K562 (cell line): ENCODE measurements around the gene MKNK1. TPM values are rescaled to one million over a fixed set of nuclear protein-coding genes. Genes with fewer than 3 reads are reported as not detected.

Source experiments
- ATAC-seq: fragments of 200-7000 bp; cut with Tn5 transposase; 3 replicates; pipeline ENCODE4 v1.9.1; 2020; ENCODE audit warnings: moderate library complexity
- BruUV-seq: library from RNA; stranded (reverse); fragments of 400-500 nt; replicated peaks from 2 replicates; lab custom pipeline; 2021; lab: Mats Ljungman, UMichigan
- CTCF ChIA-PET: fragments of 300-600 bp; formaldehyde crosslinking; extraction: SDS; loops from one replicate; lab custom pipeline; 2021; ENCODE audit warnings: low intra/inter-chr PET ratio; lab: Yijun Ruan, JAX
- POLR2A ChIA-PET: fragments of 300-600, 350-650 bp; sonication (Branson Sonifier 250); formaldehyde crosslinking; extraction: SDS; loops from one replicate; lab custom pipeline; 2021; ENCODE audit warnings: antibody characterized with exemption, inconsistent platforms; lab: Yijun Ruan, JAX
- DNase-seq, 4 experiments: peaks; one replicate each; pipeline versions ENCODE4 v3.0.0 to v3.0.0-alpha.2; 2011 to 2018; ENCODE audit warnings: low spot score in 3 of 4, mixed read lengths in 3 of 4; ENCODE audit errors: extremely low read depth in 1 of 4
- FAIRE-seq: peaks from 2 replicates; lab custom pipeline; 2011; peaks lifted over from hg19 to GRCh38; lab: Jason Lieb, UNC
- H2AFZ ChIP-seq: 2 replicates; pipeline ENCODE4 v1.6.0; 2011; ENCODE audit warnings: low read depth, low read length, control low read depth, inconsistent platforms
- H3K27ac ChIP-seq: fragments of 200-600 bp; 3 replicates; pipeline ENCODE4 v1.8.0; 2011; ENCODE audit warnings: low read depth, mild to moderate bottlenecking, control low read depth, inconsistent platforms, low read length, moderate library complexity, mixed read lengths; ENCODE audit errors: extremely low read depth
- H3K27me3 ChIP-seq, 2 experiments: fragments of 300-600 bp in 1 of 2; 2 replicates in 1 of 2; 3 replicates in 1 of 2; pipeline versions ENCODE4 v1.6.0 to v1.8.0; 2011; ENCODE audit warnings: inconsistent platforms in 2 of 2, low read length in 2 of 2, mild to moderate bottlenecking in 1 of 2, mixed read lengths in 1 of 2, moderate library complexity in 1 of 2; ENCODE audit not compliant: control insufficient read depth in 2 of 2, insufficient read depth in 2 of 2
- H3K36me3 ChIP-seq: fragments of 300-600 bp; 3 replicates; pipeline ENCODE4 v1.8.0; 2011; ENCODE audit warnings: mild to moderate bottlenecking, low read length, inconsistent platforms; ENCODE audit not compliant: control insufficient read depth, insufficient read depth
- H3K4me1 ChIP-seq, 2 experiments: fragments of 200-600 bp in 1 of 2; replicated peaks in 1 of 2; 2 replicates in 1 of 2; 3 replicates in 1 of 2; pipeline versions ENCODE4 v1.5.1 to v1.8.0; 2011; ENCODE audit warnings: inconsistent platforms in 2 of 2, low read length in 2 of 2, mild to moderate bottlenecking in 1 of 2, mixed read lengths in 1 of 2, moderate library complexity in 1 of 2; ENCODE audit not compliant: control insufficient read depth in 2 of 2, insufficient read depth in 2 of 2
- H3K4me2 ChIP-seq: 2 replicates; pipeline ENCODE4 v1.6.1; 2011; ENCODE audit warnings: low read length, control low read depth, inconsistent platforms, mixed read lengths; ENCODE audit not compliant: insufficient read depth
- H3K4me3 ChIP-seq: fragments of 200-600 bp; sonication (generic), shearing (Covaris generic); 2 replicates; pipeline ENCODE4 v1.5.1; 2016; ENCODE audit warnings: control low read depth, inconsistent platforms
- H3K79me2 ChIP-seq: fragments of 200-600 bp; 3 replicates; pipeline ENCODE4 v1.8.0; 2011; ENCODE audit warnings: low read length, inconsistent platforms; ENCODE audit not compliant: control insufficient read depth, insufficient read depth
- H3K9ac ChIP-seq, 2 experiments: 2 replicates each; pipeline versions ENCODE4 v1.6.0 to v1.6.1; 2011; ENCODE audit warnings: low read depth in 2 of 2, low read length in 2 of 2, control low read depth in 1 of 2, inconsistent platforms in 1 of 2, mild to moderate bottlenecking in 1 of 2, mixed read lengths in 1 of 2; ENCODE audit not compliant: insufficient read depth in 1 of 2
- H3K9me1 ChIP-seq: one replicate; pipeline ENCODE4 v1.6.0; 2011; ENCODE audit warnings: inconsistent platforms, mild to moderate bottlenecking, low read length, moderate library complexity; ENCODE audit not compliant: control insufficient read depth, insufficient read depth
- H3K9me3 ChIP-seq: replicated peaks from 2 replicates; pipeline ENCODE4 v1.5.1; 2011; ENCODE audit warnings: low read depth, low read length, inconsistent platforms; ENCODE audit not compliant: control insufficient read depth, insufficient read depth
- H4K20me1 ChIP-seq: replicated peaks from 2 replicates; pipeline ENCODE4 v1.6.1; 2011; ENCODE audit warnings: low read length, inconsistent platforms, mixed read lengths; ENCODE audit not compliant: control insufficient read depth, insufficient read depth
- ZNF431 ChIP-seq: sonication (generic); formaldehyde crosslinking; IDR thresholded peaks from 2 replicates; pipeline ENCODE4 v1.8.0; 2022; ENCODE audit warnings: mild to moderate bottlenecking, missing genetic modification reagents
- WGBS: fragments of 100-300 bp; shearing (Covaris generic); methylation state at CpG from one replicate; pipeline ENCODE4 v1.1.6; 2016; ENCODE audit warnings: low coverage, mixed read lengths; ENCODE audit not compliant: insufficient coverage; ENCODE audit errors: missing lambda C conversion rate; 5-methylcytosine and 5-hydroxymethylcytosine counted together
- in situ Hi-C: fragments of 300-500 bp; cut with MboI; formaldehyde crosslinking; loops from 4 replicates; pipeline ENCODE4 v1.15.0; 2018; ENCODE audit warnings: inconsistent platforms, mixed read lengths
- intact Hi-C: fragments of 100-400 bp; cut with micrococcal nuclease; formaldehyde crosslinking; loops from 2 replicates; pipeline ENCODE4 v1.14.2; 2022
- polyA plus RNA-seq, 8 experiments: library from polyadenylated mRNA; depleted of rRNA in 4 of 8; stranded (reverse) in 5 of 8; unstranded in 3 of 8; fragments of >200 nt; fragmentation: Nextera tagmentation in 2 of 8; fragmentation: Illumina TruSeq in 1 of 8; extraction: Ambion mirVana in 2 of 8; extraction: Trizol in 1 of 8; gene quantifications; 2 replicates each; pipeline versions ENCODE4 v1.2.1 to v1.2.3, GENCODE V29; 2011 to 2014; ENCODE audit warnings: inconsistent platforms in 1 of 8, missing spikeins in 1 of 8
- total RNA-seq, 7 experiments: library from RNA; depleted of rRNA in 6 of 7; stranded (reverse); fragments of >200 nt in 6 of 7; fragmentation: Illumina TruSeq in 2 of 7; extraction: Trizol in 2 of 7; gene quantifications; 2 replicates each; pipeline versions ENCODE4 v1.2.1 to v1.2.3, GENCODE V29; 2011 to 2021; ENCODE audit warnings: low replicate concordance in 1 of 7
- TF ChIP-seq, protein P1 (sequence below): fragments of 200-600 bp; sonication (generic); IDR thresholded peaks from one replicate; pipeline ENCODE4 v1.6.1; 2012; ENCODE audit warnings: mild to moderate bottlenecking, low read depth, low read length, inconsistent platforms

MKNK1 gene
- total and polyA plus RNA-seq, 9 of the 15 experiments (the other 6 are each of a cell fraction or from before 2014, with no cell fraction given), result 27.7 to 51.3 (median 43.7) TPM

DNA sequence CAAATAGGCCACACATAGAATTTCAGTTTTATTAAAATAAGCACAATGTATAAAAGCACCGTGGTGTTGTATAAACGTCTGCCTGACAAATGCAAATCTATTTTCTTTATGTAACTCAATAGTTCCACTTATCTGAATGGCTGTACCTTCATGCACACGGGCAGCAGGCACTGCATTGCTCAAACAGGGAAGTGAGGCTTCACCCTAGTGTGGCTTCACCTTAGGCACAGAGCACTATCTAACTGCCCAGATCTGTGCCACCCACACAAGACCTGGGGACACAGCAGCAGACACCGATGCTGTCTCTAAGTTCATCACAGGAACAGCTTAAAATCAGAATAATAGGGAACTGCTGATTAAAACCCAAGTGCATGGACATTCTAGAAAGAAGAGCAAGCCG lies 46.7 kb downstream of the MKNK1 start:
- Histone ChIP-seq H3K4me3 (no peak overlapping the region), H4K20me1 (no peaks in the 10 kb centered on the region; the same call in 1 of the 2 replicates), H3K9me1 (peaks cover 3% of the 10 kb centered on the region), H3K9me3 (no peaks in the 10 kb centered on the region), H3K79me2 (no peaks in the 10 kb centered on the region)
- POLR2A ChIA-PET, result no interaction called here
- in situ Hi-C loops (no loop called here), intact Hi-C loops (loop anchor here (5.0 kb wide), 2 partner anchors 65 to 165 kb away; no protein-coding TSS in a partner anchor)
- no peak for DNase-seq
- WGBS, result 25% methylated on average over 5 of the region's 5 CpGs
- TF ChIP-seq ZNF431 (CRISPR knock-in tag), result no peak
- TF ChIP-seq, protein P1, sequence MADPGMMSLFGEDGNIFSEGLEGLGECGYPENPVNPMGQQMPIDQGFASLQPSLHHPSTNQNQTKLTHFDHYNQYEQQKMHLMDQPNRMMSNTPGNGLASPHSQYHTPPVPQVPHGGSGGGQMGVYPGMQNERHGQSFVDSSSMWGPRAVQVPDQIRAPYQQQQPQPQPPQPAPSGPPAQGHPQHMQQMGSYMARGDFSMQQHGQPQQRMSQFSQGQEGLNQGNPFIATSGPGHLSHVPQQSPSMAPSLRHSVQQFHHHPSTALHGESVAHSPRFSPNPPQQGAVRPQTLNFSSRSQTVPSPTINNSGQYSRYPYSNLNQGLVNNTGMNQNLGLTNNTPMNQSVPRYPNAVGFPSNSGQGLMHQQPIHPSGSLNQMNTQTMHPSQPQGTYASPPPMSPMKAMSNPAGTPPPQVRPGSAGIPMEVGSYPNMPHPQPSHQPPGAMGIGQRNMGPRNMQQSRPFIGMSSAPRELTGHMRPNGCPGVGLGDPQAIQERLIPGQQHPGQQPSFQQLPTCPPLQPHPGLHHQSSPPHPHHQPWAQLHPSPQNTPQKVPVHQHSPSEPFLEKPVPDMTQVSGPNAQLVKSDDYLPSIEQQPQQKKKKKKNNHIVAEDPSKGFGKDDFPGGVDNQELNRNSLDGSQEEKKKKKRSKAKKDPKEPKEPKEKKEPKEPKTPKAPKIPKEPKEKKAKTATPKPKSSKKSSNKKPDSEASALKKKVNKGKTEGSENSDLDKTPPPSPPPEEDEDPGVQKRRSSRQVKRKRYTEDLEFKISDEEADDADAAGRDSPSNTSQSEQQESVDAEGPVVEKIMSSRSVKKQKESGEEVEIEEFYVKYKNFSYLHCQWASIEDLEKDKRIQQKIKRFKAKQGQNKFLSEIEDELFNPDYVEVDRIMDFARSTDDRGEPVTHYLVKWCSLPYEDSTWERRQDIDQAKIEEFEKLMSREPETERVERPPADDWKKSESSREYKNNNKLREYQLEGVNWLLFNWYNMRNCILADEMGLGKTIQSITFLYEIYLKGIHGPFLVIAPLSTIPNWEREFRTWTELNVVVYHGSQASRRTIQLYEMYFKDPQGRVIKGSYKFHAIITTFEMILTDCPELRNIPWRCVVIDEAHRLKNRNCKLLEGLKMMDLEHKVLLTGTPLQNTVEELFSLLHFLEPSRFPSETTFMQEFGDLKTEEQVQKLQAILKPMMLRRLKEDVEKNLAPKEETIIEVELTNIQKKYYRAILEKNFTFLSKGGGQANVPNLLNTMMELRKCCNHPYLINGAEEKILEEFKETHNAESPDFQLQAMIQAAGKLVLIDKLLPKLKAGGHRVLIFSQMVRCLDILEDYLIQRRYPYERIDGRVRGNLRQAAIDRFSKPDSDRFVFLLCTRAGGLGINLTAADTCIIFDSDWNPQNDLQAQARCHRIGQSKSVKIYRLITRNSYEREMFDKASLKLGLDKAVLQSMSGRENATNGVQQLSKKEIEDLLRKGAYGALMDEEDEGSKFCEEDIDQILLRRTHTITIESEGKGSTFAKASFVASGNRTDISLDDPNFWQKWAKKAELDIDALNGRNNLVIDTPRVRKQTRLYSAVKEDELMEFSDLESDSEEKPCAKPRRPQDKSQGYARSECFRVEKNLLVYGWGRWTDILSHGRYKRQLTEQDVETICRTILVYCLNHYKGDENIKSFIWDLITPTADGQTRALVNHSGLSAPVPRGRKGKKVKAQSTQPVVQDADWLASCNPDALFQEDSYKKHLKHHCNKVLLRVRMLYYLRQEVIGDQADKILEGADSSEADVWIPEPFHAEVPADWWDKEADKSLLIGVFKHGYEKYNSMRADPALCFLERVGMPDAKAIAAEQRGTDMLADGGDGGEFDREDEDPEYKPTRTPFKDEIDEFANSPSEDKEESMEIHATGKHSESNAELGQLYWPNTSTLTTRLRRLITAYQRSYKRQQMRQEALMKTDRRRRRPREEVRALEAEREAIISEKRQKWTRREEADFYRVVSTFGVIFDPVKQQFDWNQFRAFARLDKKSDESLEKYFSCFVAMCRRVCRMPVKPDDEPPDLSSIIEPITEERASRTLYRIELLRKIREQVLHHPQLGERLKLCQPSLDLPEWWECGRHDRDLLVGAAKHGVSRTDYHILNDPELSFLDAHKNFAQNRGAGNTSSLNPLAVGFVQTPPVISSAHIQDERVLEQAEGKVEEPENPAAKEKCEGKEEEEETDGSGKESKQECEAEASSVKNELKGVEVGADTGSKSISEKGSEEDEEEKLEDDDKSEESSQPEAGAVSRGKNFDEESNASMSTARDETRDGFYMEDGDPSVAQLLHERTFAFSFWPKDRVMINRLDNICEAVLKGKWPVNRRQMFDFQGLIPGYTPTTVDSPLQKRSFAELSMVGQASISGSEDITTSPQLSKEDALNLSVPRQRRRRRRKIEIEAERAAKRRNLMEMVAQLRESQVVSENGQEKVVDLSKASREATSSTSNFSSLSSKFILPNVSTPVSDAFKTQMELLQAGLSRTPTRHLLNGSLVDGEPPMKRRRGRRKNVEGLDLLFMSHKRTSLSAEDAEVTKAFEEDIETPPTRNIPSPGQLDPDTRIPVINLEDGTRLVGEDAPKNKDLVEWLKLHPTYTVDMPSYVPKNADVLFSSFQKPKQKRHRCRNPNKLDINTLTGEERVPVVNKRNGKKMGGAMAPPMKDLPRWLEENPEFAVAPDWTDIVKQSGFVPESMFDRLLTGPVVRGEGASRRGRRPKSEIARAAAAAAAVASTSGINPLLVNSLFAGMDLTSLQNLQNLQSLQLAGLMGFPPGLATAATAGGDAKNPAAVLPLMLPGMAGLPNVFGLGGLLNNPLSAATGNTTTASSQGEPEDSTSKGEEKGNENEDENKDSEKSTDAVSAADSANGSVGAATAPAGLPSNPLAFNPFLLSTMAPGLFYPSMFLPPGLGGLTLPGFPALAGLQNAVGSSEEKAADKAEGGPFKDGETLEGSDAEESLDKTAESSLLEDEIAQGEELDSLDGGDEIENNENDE, result no peak
- TF ChIP-seq, all 486 proteins: peak for 0
- Histone ChIP-seq H3K27me3 (peaks cover 0 to 1% of the 10 kb centered on the region in 2 experiments; a peak in 1 of 5 replicates), H3K36me3 (peaks cover 6% of the 10 kb centered on the region; the same call in 1 of the 3 replicates), H3K9ac (no peak overlapping the region), H3K27ac (no peak overlapping the region), H3K4me2 (no peak overlapping the region), H2AFZ (no peak overlapping the region), H3K4me1 (peaks cover 6 to 15% of the 10 kb centered on the region in 2 experiments; a peak in 3 of 5 replicates)
- CTCF ChIA-PET, result interaction anchor here (0.7 kb wide), 1 partner anchor 69 kb away, joined by 3 read pairs; no protein-coding TSS in a partner anchor
- ATAC-seq (no peak), FAIRE-seq (peak; percentile 71)
- BruUV-seq, result TSS peak; percentile 65
